ENCODE results near the gene NFATC2. TPM values are rescaled to one million over a fixed set of nuclear protein-coding genes. Genes with fewer than 3 reads are reported as not detected.

NFATC2 gene
- total RNA-seq, 3 donors from 2014 or later (not counting 1 experiment from before 2014, with no cell fraction given): 141 to 195 (median 160) TPM

- Histone ChIP-seq H3K9me3 (ENCODE audit: control insufficient read depth, insufficient read depth, low read length) (no peaks in the 10 kb centered on the region), H3K36me3 (ENCODE audit: control insufficient read depth, insufficient read depth, low read length) (peaks cover 44% of the 10 kb centered on the region), H3K27me3 (ENCODE audit: control insufficient read depth, insufficient read depth, low read length) (no peaks in the 10 kb centered on the region), H3K4me3 (ENCODE audit: low read length) (no peak overlapping the region), H3K27ac (ENCODE audit: low read length) (no peak overlapping the region), H3K4me1 (ENCODE audit: control insufficient read depth, insufficient read depth, low read length) (peaks cover 59% of the 10 kb centered on the region)
- Mint-ChIP-seq H3K27me3 (ENCODE audit: low read depth in 2 of 2) (no peaks in the 10 kb centered on the region), H3K4me1 (peaks cover 75 to 80% of the 10 kb centered on the region in 2 donors), H3K36me3 (peaks cover 8% of the 10 kb centered on the region), H3K9me3 (no peaks in the 10 kb centered on the region), H3K27ac (peak overlapping the region; percentile 95 to 100), H3K4me3 (peak overlapping the region; percentile 1)
- DNase-seq (no peak), ATAC-seq (no peak)
- no peak for TF ChIP-seq CTCF (IDR thresholded peaks at IDR 0.05)
- intact Hi-C loops (cut with micrococcal nuclease): loop anchor here (1.0 kb wide), 1 partner anchor 12 kb away; no protein-coding TSS in a partner anchor
- WGBS (ENCODE audit: insufficient coverage): 95% methylated on average over 4 of the region's 4 CpGs
Observed at GRCh38 chr20:51398552-51398951, 144.0 kb downstream of the NFATC2 start.

GRCh38 chr20:51398083-51398482 is 144.4 kb downstream of the NFATC2 start:
- no peaks in the 10 kb centered on the region for H3K9me3 ChIP-seq (ENCODE audit: control insufficient read depth, insufficient read depth, low read length)
- peaks cover 42% of the 10 kb centered on the region for H3K36me3 ChIP-seq (ENCODE audit: control insufficient read depth, insufficient read depth, low read length)
- intact Hi-C loops (cut with micrococcal nuclease): loop anchor here (1.0 kb wide), 1 partner anchor 12 kb away; no protein-coding TSS in a partner anchor
- Mint-ChIP-seq H3K4me1 (peaks cover 71 to 76% of the 10 kb centered on the region in 2 donors), H3K27me3 (ENCODE audit: low read depth in 2 of 2) (no peaks in the 10 kb centered on the region), H3K4me3 (no peak overlapping the region), H3K9me3 (no peaks in the 10 kb centered on the region), H3K27ac (peak overlapping the region; percentile 95 to 100), H3K36me3 (peaks cover 8% of the 10 kb centered on the region)
- WGBS (ENCODE audit: insufficient coverage): 95% methylated on average over 10 of the region's 10 CpGs
- no peak overlapping the region for H3K4me3 ChIP-seq (ENCODE audit: low read length)
- peaks cover 54% of the 10 kb centered on the region for H3K4me1 ChIP-seq (ENCODE audit: control insufficient read depth, insufficient read depth, low read length)
- no peak for DNase-seq
- ATAC-seq: no peak
- TF ChIP-seq CTCF (IDR thresholded peaks at IDR 0.05): no peak
- H3K27ac ChIP-seq (ENCODE audit: low read length): no peak overlapping the region
- H3K27me3 ChIP-seq (ENCODE audit: control insufficient read depth, insufficient read depth, low read length): no peaks in the 10 kb centered on the region

GRCh38 chr20:51397137-51397536 is 145.4 kb downstream of the NFATC2 start:
- H3K4me3 Mint-ChIP-seq: no peak overlapping the region
- H3K4me1 Mint-ChIP-seq: peaks cover 66 to 74% of the 10 kb centered on the region in 2 donors

More at GRCh38 chr20:51397137-51397536, 145.4 kb downstream of the NFATC2 start:
- no peak for DNase-seq
- no peak for TF ChIP-seq CTCF (IDR thresholded peaks at IDR 0.05)
- Histone ChIP-seq H3K36me3 (ENCODE audit: control insufficient read depth, insufficient read depth, low read length) (peaks cover 48% of the 10 kb centered on the region), H3K27me3 (ENCODE audit: control insufficient read depth, insufficient read depth, low read length) (no peaks in the 10 kb centered on the region), H3K4me3 (ENCODE audit: low read length) (no peak overlapping the region), H3K27ac (ENCODE audit: low read length) (no peak overlapping the region), H3K9me3 (ENCODE audit: control insufficient read depth, insufficient read depth, low read length) (no peaks in the 10 kb centered on the region), H3K4me1 (ENCODE audit: control insufficient read depth, insufficient read depth, low read length) (peaks cover 46% of the 10 kb centered on the region)
- no peaks in the 10 kb centered on the region for H3K9me3 Mint-ChIP-seq
- WGBS (ENCODE audit: insufficient coverage): 91% methylated on average over 6 of the region's 6 CpGs
- ATAC-seq: no peak
- peaks cover 10% of the 10 kb centered on the region for H3K36me3 Mint-ChIP-seq
- H3K27ac Mint-ChIP-seq: peak overlapping the region; percentile 44 to 100
- H3K27me3 Mint-ChIP-seq (ENCODE audit: low read depth in 2 of 2): no peaks in the 10 kb centered on the region
- intact Hi-C loops (cut with micrococcal nuclease): no loop called here

All from natural killer cell (primary cell).